ENCODE results near the gene ATP5PD.
A peak's percentile ranks its signal among the peaks of the same experiment; 100 is the strongest.

Gene ATP5PD

DNA sequence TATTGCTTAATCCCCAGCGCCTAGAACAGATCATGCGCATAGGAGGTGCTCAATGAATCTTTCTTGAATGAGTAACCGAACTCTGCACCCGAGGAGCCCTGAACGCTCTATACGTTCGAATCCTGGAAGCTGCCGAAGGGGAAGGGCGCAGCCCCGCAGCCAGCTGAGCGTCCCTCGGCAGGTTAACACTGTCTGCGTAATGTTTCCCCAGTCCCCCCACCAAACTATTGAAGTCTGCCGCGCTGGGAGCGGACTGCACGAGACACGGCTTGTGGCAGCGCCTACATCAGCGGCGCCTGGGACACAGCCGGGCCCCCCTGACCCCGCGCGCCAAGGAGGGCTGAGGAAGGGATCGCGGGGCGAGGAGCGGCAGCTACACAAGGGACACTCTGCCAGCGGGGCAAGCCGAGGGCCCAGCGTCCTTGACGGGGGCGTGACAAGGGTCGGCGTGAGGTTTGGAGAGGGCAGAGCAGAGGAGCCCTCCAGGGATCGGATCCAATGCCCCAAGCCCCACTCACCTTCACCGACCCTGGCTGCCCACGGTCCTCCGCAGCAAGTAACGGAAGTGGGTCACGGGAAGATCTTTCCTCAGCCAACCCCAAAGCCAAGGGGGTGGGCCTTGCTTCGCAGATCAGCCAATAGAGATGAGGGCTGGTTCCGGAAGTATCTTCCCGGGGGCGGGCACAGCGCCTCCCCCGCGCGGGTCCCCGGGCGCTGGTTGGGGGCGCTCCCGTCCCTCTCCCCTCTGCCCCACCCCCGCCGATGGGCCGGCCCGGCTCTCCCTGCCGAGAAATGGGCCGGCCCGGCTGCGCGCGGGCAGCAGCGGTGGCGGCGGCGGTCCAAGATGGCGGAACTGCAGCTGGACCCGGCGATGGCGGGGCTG lies at the start of gene ATP5PD, which contains the start of gene KCTD2:
Gene ATP5PD (minus strand): TSS at position 563 of the 883 bp plus-strand sequence. CDS start 4,319 bp downstream, outside the sequence.
Gene KCTD2 (plus strand): TSS at position 819 of the 883 bp plus-strand sequence. CDS start 26 bp downstream, at position 845.
- TF ChIP-seq, protein P1, sequence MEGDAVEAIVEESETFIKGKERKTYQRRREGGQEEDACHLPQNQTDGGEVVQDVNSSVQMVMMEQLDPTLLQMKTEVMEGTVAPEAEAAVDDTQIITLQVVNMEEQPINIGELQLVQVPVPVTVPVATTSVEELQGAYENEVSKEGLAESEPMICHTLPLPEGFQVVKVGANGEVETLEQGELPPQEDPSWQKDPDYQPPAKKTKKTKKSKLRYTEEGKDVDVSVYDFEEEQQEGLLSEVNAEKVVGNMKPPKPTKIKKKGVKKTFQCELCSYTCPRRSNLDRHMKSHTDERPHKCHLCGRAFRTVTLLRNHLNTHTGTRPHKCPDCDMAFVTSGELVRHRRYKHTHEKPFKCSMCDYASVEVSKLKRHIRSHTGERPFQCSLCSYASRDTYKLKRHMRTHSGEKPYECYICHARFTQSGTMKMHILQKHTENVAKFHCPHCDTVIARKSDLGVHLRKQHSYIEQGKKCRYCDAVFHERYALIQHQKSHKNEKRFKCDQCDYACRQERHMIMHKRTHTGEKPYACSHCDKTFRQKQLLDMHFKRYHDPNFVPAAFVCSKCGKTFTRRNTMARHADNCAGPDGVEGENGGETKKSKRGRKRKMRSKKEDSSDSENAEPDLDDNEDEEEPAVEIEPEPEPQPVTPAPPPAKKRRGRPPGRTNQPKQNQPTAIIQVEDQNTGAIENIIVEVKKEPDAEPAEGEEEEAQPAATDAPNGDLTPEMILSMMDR (conservative IDR thresholded peaks at IDR 0.05) = no peak
- TF ChIP-seq ZFX (IDR thresholded peaks at IDR 0.05) = no peak

GRCh38 chr17:75096082-75096625 lies 49.4 kb upstream of the ATP5PD start:
- H3K27ac ChIP-seq = 0 out of 2 replicates have a peak overlapping the region, but pooled peaks have one; percentile 2
- TF ChIP-seq ZFX (IDR thresholded peaks at IDR 0.05) = no peak

More for the DNA sequence above, at the start of gene ATP5PD, which contains the start of gene KCTD2:
- peak within 1 kb of the TSS; percentile 93 for H3K27ac ChIP-seq

DNA sequence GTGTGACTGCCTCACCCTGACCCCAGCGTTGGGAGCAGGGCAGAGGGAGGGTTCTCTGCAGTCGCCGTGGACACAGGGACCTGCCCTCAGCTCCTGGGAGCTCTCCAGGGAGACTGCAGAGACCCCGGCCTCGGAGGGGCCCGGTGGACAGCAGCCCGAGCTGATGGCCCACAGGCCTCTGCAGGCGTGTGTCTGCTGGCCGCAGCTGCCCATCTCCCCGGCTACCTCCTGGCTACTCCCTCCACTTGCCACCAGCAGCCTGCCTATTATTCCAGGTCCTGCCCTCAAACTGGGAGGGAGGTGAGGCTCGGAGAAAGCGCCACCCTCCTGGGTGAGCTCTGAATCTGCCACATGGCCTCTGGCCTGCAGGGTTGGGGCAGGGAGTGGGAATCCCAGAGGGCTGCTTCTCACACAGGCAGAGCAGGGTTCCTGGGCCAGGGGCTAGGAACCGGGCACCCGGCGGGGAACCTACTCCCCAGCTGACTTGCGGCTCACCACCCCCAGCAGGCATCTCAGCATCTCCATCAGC lies 48.2 kb upstream of the ATP5PD start:
- TF ChIP-seq, protein P1 (conservative IDR thresholded peaks at IDR 0.05) = no peak
- TF ChIP-seq ZFX (IDR thresholded peaks at IDR 0.05) = no peak
- no peak overlapping the region for H3K27ac ChIP-seq

GRCh38 chr17:75093548-75094158 lies 46.9 kb upstream of the ATP5PD start:
- TF ChIP-seq, protein P1 (conservative IDR thresholded peaks at IDR 0.05) = no peak
- TF ChIP-seq ZFX (IDR thresholded peaks at IDR 0.05) = no peak
- H3K27ac ChIP-seq = no peak overlapping the region

DNA sequence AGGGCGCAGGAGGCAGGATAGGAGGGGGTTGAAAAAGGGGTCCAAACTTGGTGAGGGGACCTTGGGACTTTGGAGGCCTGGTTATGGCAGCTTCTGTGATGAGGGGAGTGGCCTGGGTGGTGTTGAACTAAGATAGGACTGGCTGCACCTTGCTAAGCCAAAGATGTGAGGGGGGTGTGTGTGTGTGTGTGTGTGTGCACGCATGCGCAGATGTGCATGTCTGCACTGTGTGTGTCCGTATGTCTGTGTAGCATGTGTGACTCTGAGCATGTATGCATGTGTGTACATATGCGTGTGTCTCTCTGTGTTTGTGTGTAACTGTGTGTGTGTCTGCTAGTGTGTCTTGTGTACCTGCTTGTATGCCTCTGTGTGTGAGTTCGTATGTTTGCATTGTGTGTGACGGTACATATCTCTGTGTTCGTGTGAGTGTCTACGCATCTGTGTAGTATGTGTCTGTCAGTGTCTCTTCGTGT lies 45.1 kb upstream of the ATP5PD start:
- TF ChIP-seq, protein P1 (conservative IDR thresholded peaks at IDR 0.05) = no peak
- no peak for TF ChIP-seq ZFX (IDR thresholded peaks at IDR 0.05)
- H3K27ac ChIP-seq = no peak overlapping the region

GRCh38 chr17:75090871-75091854 lies 44.4 kb upstream of the ATP5PD start:
- TF ChIP-seq, protein P1 (conservative IDR thresholded peaks at IDR 0.05) = no peak
- TF ChIP-seq ZFX (IDR thresholded peaks at IDR 0.05) = no peak
- H3K27ac ChIP-seq = no peak overlapping the region

Measured in C4-2B (cell line).